Stimulated activated CD4-positive, alpha-beta T cell treated with anti-CD3 and anti-CD28 coated beads, Interleukin-12 subunit alpha, Interleukin-12 subunit beta, amount 100 ng/mL, for 24 hours (primary cell): ENCODE results near the gene SPATC1L.
"Not testable (repeated sequence)": the region's sequence is repeated elsewhere in the genome, so short reads cannot be mapped to it uniquely, and the experiment has no call there.

Source experiments
- DNase-seq, 2 experiments: peaks; one replicate each; pipeline ENCODE4 v3.0.0-alpha.2; 2020; ENCODE audit warnings: low read depth in 2 of 2

The SPATC1L gene

GRCh38 chr21:46200877-46201803 is 16.9 kb upstream of the SPATC1L start:
- not testable (repeated sequence) for DNase-seq

GRCh38 chr21:46199436-46200373 is 15.4 kb upstream of the SPATC1L start:
- DNase-seq: no peak

GRCh38 chr21:46196733-46197132 is 12.5 kb upstream of the SPATC1L start:
- DNase-seq: no peak

GRCh38 chr21:46195595-46196195 is 11.4 kb upstream of the SPATC1L start:
- DNase-seq: no peak

- DNase-seq: no peak
Measured at GRCh38 chr21:46194374-46195334, 10.4 kb upstream of the SPATC1L start.

GRCh38 chr21:46193829-46194373 is 9.6 kb upstream of the SPATC1L start:
- no peak for DNase-seq

GRCh38 chr21:46191686-46192575 is 7.7 kb upstream of the SPATC1L start:
- DNase-seq: no peak

GRCh38 chr21:46191257-46191685 is 7.0 kb upstream of the SPATC1L start:
- DNase-seq: no peak

GRCh38 chr21:46190491-46191131 is 6.4 kb upstream of the SPATC1L start:
- no peak for DNase-seq

GRCh38 chr21:46189959-46190490 is 5.8 kb upstream of the SPATC1L start:
- DNase-seq: no peak

GRCh38 chr21:46189213-46189958 is 5.1 kb upstream of the SPATC1L start:
- no peak for DNase-seq

GRCh38 chr21:46188226-46189212 is 4.3 kb upstream of the SPATC1L start:
- DNase-seq: no peak

- DNase-seq: no peak
Measured at GRCh38 chr21:46187814-46188213, 3.6 kb upstream of the SPATC1L start.

- no peak for DNase-seq
Measured at GRCh38 chr21:46187261-46187660, 3.0 kb upstream of the SPATC1L start.

GRCh38 chr21:46185716-46186115 is 1.5 kb upstream of the SPATC1L start:
- DNase-seq: no peak

- peak; percentile 51 to 63 for DNase-seq
Measured at GRCh38 chr21:46184625-46185555, 631 bp upstream of the SPATC1L start.
